SKM-1 (cell line): ENCODE measurements around the gene SLC35F2.

Source experiments
- DNase-seq: peaks from one replicate; lab custom pipeline; 2025; ENCODE audit not compliant: unreplicated experiment; lab: John Stamatoyannopoulos, UW

The SLC35F2 gene

GRCh38 chr11:107743191-107743590 lies 115.4 kb downstream of the SLC35F2 start:
- no peak for DNase-seq

- peak; percentile 64 for DNase-seq
These were observed 117.4 kb downstream of the SLC35F2 start for GRCh38 chr11:107741044-107741823.
